ENCODE results near the gene DLGAP1. TPM values are rescaled to one million over a fixed set of nuclear protein-coding genes. Genes with fewer than 3 reads are reported as not detected.
A peak's percentile ranks its signal among the peaks of the same experiment; 100 is the strongest.

DLGAP1 gene
- total and polyA plus RNA-seq, 10 of the 15 experiments (the other 5 are each of a cell fraction or from before 2014, with no cell fraction given): 0.23 to 27.6 (median 1.9) TPM

- TF ChIP-seq REST (IDR thresholded peaks at IDR 0.05; ENCODE audit: low read depth, low read length): peak; percentile 40; the same call in 1 of the 2 replicates
- no peak for TF ChIP-seq FOXK2 (IDR thresholded peaks at IDR 0.05)
- TF ChIP-seq NFYA (IDR thresholded peaks at IDR 0.05; ENCODE audit: borderline replicate concordance, low read depth, low read length): no peak
- no peak; the same call in none of the 2 replicates for TF ChIP-seq RUNX3 (IDR thresholded peaks at IDR 0.05; ENCODE audit: low read length)
- TF ChIP-seq MEF2B (IDR thresholded peaks at IDR 0.05; ENCODE audit: partially characterized antibody, poor library complexity, severe bottlenecking): no peak
- 0 out of 2 replicates have a peak, but pooled peaks have one; percentile 13 for TF ChIP-seq FOXM1 (IDR thresholded peaks at IDR 0.05; ENCODE audit: low read depth, low read length)
- no peak for TF ChIP-seq KAT2A (conservative IDR thresholded peaks at IDR 0.05; ENCODE audit: control insufficient read depth, low read depth, low read length)
- TF ChIP-seq, protein P1, sequence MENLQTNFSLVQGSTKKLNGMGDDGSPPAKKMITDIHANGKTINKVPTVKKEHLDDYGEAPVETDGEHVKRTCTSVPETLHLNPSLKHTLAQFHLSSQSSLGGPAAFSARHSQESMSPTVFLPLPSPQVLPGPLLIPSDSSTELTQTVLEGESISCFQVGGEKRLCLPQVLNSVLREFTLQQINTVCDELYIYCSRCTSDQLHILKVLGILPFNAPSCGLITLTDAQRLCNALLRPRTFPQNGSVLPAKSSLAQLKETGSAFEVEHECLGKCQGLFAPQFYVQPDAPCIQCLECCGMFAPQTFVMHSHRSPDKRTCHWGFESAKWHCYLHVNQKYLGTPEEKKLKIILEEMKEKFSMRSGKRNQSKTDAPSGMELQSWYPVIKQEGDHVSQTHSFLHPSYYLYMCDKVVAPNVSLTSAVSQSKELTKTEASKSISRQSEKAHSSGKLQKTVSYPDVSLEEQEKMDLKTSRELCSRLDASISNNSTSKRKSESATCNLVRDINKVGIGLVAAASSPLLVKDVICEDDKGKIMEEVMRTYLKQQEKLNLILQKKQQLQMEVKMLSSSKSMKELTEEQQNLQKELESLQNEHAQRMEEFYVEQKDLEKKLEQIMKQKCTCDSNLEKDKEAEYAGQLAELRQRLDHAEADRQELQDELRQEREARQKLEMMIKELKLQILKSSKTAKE (IDR thresholded peaks at IDR 0.05; ENCODE audit: low read depth, poor library complexity, severe bottlenecking): no peak
- peak; percentile 10 for TF ChIP-seq SP1 (IDR thresholded peaks at IDR 0.05; ENCODE audit: low read depth, low read length)
- TF ChIP-seq CHD2 (IDR thresholded peaks at IDR 0.05; ENCODE audit: borderline replicate concordance, low read depth, low read length): peak; percentile 48; the same call in 1 of the 2 replicates
- TF ChIP-seq RBBP5 (conservative IDR thresholded peaks at IDR 0.05): no peak
- 0 out of 2 replicates have a peak, but pooled peaks have one; percentile 69 for TF ChIP-seq RELB (IDR thresholded peaks at IDR 0.05; ENCODE audit: low read depth)
- TF ChIP-seq PBX3 (IDR thresholded peaks at IDR 0.05; ENCODE audit: insufficient replicate concordance, low read depth, low read length): no peak
- TF ChIP-seq NR2C2 (IDR thresholded peaks at IDR 0.05; ENCODE audit: borderline replicate concordance, control insufficient read depth, insufficient read length, low read depth): no peak
- TF ChIP-seq MEF2A (IDR thresholded peaks at IDR 0.05; ENCODE audit: insufficient read depth, low read depth, low read length): no peak
Observed at GRCh38 chr18:3593904-3594759, 861.0 kb downstream of the DLGAP1 start (continued).
